HG03469 (cell line): ENCODE measurements around the gene TMEM30B.

Experiments
- ATAC-seq: cut with Tn5 transposase; IDR thresholded peaks from one replicate; pipeline ENCODE4 v1.9.1; 2021; ENCODE audit warnings: mild to moderate bottlenecking, moderate library complexity, moderate number of reproducible peaks; ENCODE audit not compliant: unreplicated experiment

The TMEM30B gene

GRCh38 chr14:61300754-61301153, 19.6 kb upstream of the TMEM30B start:
- ATAC-seq, result no peak

DNA sequence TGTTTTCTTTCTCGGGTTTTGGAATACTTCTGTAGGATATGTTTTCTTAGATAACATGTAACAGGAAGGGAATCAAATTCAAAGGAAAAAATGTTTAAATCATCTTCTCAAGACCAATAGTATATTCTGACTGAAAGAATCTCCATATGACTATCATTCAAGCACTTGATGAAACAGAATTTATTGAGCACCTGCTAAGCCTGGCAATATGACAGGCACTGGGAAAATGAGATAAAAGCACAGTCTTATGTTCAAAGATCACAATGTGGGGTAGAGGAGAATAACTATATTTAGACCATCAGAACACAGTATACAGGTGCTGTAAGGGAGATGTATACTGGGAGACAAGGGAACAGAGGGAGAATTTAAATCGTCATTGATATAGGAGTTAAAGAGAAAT, 19.1 kb upstream of the TMEM30B start:
- no peak for ATAC-seq

DNA sequence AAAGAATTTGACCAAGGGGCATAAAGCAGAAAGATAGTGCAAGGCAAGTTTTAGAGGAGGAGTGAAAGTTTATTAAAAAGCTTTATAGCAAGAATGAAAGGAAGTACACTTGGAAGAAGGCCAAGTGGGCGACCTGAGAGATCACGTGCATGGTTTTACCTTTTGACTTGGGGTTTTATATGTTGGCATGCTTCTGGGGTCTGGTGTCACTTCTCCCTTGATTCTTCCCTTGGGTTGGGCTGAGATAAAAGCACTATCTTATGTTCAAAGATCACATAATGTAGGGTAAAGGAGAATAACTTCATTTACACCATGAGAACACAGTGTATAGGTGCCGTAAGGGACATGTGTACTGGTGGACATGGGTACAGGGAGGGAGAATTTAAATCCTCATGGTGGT, 17.7 kb upstream of the TMEM30B start:
- no peak for ATAC-seq

- no peak for ATAC-seq
These were observed 16.4 kb upstream of the TMEM30B start for GRCh38 chr14:61297581-61297980.

DNA sequence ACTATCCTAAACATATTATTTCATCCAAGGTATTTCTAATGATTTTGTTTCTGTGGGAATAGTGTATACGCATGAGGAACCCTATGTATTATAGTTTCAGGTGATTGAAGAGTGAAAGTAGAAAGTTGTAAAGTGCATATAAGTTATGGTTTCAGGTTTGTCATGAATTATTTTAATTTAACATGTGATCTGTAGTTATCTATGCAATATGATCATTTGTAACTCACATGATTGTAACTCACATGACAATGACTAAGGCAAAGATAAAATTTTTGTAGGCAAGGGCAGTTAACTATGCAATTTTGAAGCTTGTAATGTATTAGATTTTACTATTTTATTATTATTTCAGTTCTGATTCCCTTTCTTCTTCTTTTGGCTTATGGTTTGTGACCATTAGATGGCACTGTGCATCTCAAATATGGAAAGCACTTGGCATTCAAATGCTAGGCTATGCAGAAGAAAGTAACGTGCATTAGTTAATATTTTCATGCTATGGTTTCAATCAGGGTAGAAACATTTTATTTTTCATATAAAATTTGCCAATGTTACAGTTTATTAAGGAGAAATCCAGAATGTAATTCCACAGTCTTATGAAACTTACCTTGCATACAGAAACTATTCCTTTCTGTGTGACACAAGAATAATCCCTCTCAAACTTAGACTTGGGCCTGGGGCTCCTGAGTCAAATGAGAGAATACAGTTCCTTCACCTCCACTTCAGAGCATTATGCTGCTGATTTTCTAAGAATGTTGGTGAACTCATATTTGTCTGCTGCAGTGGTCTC, 15.8 kb upstream of the TMEM30B start:
- no peak for ATAC-seq

DNA sequence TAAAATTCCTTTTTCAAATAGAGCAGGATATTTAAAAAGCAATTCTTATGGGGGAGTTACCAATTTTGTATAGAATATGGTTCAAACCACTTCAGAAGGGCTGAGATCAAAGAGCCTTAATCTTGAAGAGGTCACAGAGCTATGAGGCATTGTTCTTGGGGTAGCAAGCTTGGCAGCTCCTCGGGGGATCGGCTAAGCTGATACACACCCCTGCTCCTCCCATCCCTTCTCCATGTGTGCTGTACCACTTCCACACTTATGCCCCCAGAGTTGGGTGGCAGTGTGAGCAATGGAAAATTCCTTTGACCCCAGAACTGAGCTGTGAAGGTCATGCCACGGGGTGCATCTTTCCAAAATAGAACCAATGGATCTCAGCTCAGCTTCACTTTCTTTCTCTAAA, 15.0 kb upstream of the TMEM30B start:
- no peak for ATAC-seq

DNA sequence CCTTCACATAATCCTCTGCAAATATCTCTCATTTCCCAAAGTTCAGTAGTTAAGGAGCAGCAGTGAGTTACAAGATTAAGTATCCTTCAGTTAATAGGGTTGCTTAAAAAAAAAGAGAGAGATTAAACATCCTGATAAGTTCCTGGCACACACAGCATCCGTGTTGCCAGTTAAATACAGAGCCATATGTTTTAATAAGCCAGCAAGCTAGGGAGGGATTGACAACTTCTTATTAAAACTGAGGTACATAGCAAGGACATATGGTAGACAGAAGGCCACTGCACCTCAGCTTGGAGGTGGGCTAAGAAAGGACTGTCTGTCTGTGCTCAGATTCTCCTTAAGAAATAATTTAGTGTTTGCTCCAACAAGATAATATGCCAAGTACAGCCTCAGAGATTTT, 9.6 kb upstream of the TMEM30B start:
- ATAC-seq, result no peak

DNA sequence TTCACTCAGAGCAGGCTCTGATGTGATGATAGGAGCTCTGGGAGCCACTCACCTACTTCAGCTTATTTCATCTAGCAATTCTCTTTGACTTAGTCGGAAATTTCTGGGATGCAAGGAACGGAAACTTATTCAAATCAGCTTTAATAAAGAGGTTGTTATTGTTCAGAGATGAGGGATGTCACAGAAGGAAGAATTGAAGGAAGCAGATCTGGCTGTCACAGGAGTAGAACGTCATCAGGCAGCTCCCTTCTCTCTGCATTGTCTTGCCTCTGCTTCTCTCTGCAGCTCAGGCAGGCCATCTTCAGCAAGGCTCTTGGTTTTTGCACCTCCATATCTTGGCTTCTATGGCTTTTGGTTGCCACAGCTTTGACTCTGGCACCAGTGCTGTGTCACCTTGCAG, 7.6 kb upstream of the TMEM30B start:
- no peak for ATAC-seq

DNA sequence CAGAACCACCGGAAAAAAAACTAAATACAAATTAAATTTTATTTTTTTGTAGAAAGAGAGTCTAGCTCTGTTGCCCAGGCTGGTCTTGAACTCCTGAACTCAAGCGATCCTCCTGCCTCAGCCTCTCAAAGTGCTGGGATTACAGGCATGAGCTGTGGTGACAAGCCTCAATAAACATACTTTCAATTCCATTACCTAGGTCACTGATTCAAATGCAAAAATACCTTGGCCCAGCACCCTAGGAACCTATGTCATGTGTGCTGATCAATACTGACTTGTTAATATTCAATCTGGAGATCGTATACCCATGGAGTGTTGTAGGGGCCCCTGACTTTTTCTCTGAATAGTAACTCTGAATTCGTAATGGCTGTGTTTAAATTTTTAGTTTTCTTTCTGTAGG, 7.1 kb upstream of the TMEM30B start:
- no peak for ATAC-seq

- ATAC-seq, result no peak
These were observed 6.1 kb upstream of the TMEM30B start for GRCh38 chr14:61287196-61287595.

DNA sequence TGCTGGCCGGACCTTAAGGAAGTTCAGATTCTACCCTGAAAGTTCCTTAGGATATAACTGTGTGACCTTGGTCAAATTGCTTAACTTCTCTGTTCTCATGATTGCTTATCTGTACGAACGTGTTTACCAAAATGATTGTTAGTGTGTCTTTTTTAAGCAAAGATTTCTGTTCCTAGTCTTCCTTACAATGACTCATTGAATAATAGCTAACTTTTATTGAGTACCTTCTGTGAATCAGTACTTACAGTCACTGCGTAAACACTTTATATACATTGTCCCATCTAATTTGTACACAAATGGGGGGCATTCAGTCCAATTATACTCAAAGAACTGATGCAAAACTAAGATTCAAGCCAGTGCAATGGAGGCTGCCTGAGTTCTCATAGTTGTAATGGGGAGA, 4.2 kb upstream of the TMEM30B start:
- no peak for ATAC-seq

DNA sequence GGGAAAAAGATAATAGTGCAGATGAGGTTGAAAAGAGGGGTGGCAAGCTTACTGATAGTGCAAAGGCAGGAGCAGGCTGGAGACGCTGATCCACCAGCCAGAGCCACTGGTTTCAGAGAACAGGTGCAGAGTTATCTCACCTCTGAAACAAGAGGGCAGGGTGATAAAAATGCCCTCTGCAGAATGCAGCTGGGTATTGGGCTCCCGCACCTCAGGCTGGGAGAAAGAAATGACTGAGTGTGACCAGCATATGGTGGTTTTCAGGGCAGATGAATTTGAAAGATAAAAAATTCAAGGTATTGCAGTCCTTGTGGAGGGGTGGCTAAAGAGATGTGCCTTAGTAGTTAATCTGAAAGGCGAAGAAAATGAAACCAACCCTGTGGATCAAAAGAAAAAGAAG, 2.9 kb upstream of the TMEM30B start:
- ATAC-seq, result no peak

GRCh38 chr14:61282746-61283145, 1.6 kb upstream of the TMEM30B start:
- ATAC-seq, result no peak

DNA sequence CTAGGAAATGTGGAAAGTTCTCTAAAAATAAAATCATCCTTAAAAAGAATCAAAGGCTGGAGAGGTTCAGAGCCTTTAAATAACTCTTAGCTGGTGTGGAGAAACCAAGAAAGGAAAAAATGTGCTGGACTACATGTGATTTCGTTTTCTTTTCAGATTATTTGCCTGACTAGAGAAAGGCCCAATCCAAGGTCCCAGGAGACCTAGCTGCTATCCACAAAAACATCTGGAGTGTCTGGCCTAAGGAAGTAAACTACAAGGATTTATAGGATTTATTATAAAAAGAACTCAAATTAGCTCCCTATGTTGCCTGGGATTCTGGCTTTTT, 774 bp upstream of the TMEM30B start:
- no peak for ATAC-seq

DNA sequence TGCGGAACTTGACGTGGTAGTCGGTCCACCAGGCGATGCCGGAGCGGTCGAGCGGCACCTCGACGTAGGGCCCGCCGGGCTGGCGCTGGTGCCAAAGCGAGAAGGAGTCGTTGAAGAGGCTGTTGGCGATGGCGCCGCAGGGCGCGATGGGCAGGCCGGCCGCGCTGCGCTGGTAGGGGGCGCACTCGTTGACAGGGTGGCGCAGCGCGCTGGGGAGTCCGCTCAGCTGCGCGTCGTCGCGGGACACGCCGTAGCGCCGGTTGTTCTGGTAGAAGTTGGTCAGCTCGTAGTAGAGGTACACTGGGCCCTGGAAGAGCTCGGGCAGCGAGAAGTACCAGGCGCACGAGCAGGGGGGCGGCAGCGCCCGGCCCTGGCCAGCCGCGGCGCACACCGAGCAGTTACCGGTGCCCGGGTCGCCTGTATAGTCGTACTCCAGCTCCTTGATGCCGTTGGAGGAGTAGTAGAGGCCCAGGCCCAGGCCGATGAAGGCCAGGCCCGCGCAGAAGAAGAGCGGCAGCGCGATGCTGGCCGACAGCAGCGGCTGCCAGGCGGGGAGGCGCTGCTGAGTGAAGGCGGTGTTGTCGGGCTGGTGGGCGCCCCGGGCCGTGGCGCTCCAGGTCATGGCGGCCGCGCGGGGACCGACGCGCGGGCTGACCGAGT, 482 bp downstream of the TMEM30B start:
- no peak for ATAC-seq

DNA sequence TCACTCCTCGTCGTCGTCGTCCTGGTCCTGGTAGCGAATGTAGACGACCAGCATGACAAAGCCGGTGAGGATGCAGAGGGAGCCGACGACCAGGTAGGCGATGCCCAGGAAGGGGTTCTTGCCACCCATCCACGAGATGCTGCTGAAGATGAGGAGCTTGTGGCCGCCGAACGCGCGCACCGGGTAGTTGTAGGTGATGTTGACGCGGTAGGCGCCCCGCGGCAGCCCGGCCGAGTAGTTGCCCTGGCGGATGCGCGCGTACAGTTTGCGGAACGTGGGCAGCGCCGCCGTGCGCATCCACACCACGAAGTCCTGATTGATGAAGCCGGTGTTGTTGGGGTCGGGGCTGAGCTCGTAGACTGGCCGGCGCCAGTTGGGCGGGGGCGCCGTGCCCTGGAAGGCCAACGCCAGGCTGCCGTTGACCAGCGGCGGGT, 1.0 kb downstream of the TMEM30B start:
- ATAC-seq, result no peak

GRCh38 chr14:61279082-61279481, 2.1 kb downstream of the TMEM30B start:
- ATAC-seq, result no peak

GRCh38 chr14:61277784-61278183, 3.4 kb downstream of the TMEM30B start:
- no peak for ATAC-seq

DNA sequence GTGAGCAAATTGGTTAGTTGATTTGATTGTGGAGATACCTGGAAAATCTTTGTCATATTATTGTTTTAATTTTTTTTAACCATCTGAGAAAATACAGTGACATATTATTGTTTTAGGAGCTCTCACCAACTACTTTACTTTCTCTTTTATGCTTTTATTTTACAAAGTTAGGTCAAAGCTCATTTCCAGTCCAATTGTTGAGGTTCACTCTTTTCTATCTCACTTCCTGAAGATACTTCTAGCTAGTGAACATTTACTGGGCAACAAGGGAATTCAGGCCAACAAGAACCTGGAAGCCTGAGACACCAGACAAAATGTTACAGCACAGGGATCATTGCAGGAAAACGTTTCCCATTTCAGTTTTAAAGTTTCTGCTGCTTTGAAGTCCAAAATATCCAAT, 3.9 kb downstream of the TMEM30B start:
- no peak for ATAC-seq

GRCh38 chr14:61271552-61271951, 9.6 kb downstream of the TMEM30B start:
- ATAC-seq, result no peak

DNA sequence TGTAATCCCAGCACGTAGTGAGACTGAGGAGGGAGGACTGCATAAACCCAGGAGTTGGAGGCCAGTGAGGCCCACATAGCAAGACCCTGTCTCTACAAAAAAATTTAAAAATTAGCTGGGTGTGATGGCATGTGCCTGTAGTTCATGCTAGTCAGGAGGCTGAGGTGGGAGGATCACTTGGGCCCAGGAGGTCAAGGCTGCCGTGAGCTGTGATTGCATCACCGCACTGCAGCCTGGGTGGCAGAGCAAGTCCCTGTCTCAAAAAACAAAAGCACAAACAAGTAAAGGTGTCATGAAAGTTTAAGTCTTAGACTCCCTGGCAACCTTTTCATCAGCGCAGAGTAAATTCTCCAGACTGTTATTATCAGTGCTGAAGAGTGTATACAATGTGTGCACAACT, 10.4 kb downstream of the TMEM30B start:
- ATAC-seq, result no peak

DNA sequence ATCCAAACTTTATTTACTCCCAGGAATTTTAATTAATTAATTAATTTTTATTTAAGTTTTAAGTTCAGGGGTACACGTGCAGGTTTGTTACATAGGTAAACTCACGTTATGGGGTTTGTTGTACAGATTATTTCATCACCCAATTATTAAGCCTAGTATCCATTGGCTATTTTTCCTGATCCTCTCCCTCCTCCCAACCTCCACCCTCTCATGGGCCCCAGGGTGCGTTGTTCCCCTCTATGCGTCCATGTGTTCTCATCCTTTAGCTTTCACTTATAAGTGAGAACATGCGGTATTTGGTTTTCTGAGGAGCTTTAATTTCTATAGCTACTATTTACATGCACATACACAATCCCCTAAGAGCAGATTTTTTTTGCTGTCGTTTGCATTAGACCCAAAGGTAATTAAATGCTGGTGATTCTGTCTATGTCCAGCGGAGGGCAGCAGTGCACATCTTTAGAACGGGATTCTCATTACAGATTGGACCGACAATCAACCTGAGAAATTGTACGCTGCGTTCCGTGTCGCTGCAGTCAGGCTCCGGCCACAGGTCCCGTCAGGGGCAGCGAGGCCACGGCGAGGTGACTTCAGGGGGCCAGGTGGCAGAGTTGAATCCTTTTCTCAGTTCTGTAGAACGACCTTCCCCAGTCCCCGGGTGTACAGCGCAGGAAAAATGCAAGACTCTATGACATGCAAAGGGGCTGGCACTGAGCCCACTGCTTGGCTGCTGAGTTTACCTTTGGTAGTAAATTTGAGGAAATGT, 11.6 kb downstream of the TMEM30B start:
- ATAC-seq, result no peak
